HG02885 (cell line): ENCODE measurements around the gene FKBP5.
"Not testable (repeated sequence)": the region's sequence is repeated elsewhere in the genome, so short reads cannot be mapped to it uniquely, and the experiment has no call there.

Experiments used
- ATAC-seq: cut with Tn5 transposase; IDR thresholded peaks from one replicate; pipeline ENCODE4 v1.9.1; 2021; ENCODE audit warnings: mild to moderate bottlenecking; ENCODE audit not compliant: unreplicated experiment, poor library complexity

FKBP5 gene

GRCh38 chr6:35724471-35724870, 35.8 kb upstream of the FKBP5 start:
- ATAC-seq, result no peak

GRCh38 chr6:35724059-35724458, 35.3 kb upstream of the FKBP5 start:
- no peak for ATAC-seq

GRCh38 chr6:35723587-35723986, 34.9 kb upstream of the FKBP5 start:
- ATAC-seq, result no peak

GRCh38 chr6:35722121-35722761, 33.5 kb upstream of the FKBP5 start:
- no peak for ATAC-seq

GRCh38 chr6:35719830-35720733, 31.4 kb upstream of the FKBP5 start:
- ATAC-seq, result peak; percentile 60

- peak; percentile 34 for ATAC-seq
These were observed 30.7 kb upstream of the FKBP5 start for GRCh38 chr6:35719404-35719829.

GRCh38 chr6:35718911-35719381, 30.2 kb upstream of the FKBP5 start:
- no peak for ATAC-seq

GRCh38 chr6:35718375-35718736, 29.6 kb upstream of the FKBP5 start:
- no peak for ATAC-seq

- ATAC-seq, result no peak
These were observed 29.0 kb upstream of the FKBP5 start for GRCh38 chr6:35717449-35718374.

GRCh38 chr6:35716798-35717197, 28.1 kb upstream of the FKBP5 start:
- no peak for ATAC-seq

GRCh38 chr6:35713006-35713767, 24.5 kb upstream of the FKBP5 start:
- no peak for ATAC-seq

GRCh38 chr6:35711731-35712130, 23.0 kb upstream of the FKBP5 start:
- ATAC-seq, result no peak

- no peak for ATAC-seq
These were observed 21.6 kb upstream of the FKBP5 start for GRCh38 chr6:35710241-35710847.

- ATAC-seq, result no peak
These were observed 19.9 kb upstream of the FKBP5 start for GRCh38 chr6:35708585-35708984.

- ATAC-seq, result no peak
These were observed 19.1 kb upstream of the FKBP5 start for GRCh38 chr6:35707714-35708407.

- ATAC-seq, result no peak
These were observed 17.8 kb upstream of the FKBP5 start for GRCh38 chr6:35706468-35706867.

- ATAC-seq, result no peak
These were observed 14.8 kb upstream of the FKBP5 start for GRCh38 chr6:35703554-35703953.

- ATAC-seq, result no peak
These were observed 10.1 kb upstream of the FKBP5 start for GRCh38 chr6:35698858-35699257.

- not testable (repeated sequence) for ATAC-seq
These were observed 9.7 kb upstream of the FKBP5 start for GRCh38 chr6:35698430-35698829.
